GM12878 (cell line): ENCODE results near the gene RAB3C. TPM values are rescaled to one million over a fixed set of nuclear protein-coding genes. Genes with fewer than 3 reads are reported as not detected.

ENCODE experiments used
- ATAC-seq: fragments of 200-7000 bp; cut with Tn5 transposase; 3 replicates; pipeline ENCODE4 v1.9.1; 2020; ENCODE audit warnings: mild to moderate bottlenecking, moderate library complexity
- BruUV-seq: library from RNA; stranded (reverse); fragments of 400-500 nt; replicated peaks from 2 replicates; lab custom pipeline; 2021; lab: Mats Ljungman, UMichigan
- CTCF ChIA-PET: fragments of 300-600 bp; sonication (Branson Sonifier 250); formaldehyde crosslinking; extraction: SDS; loops from one replicate; lab custom pipeline; 2021; ENCODE audit warnings: inconsistent platforms; lab: Yijun Ruan, JAX
- POLR2A ChIA-PET: fragments of 350-600 bp; formaldehyde crosslinking; extraction: SDS; loops from one replicate; lab custom pipeline; 2021; ENCODE audit warnings: inconsistent platforms; lab: Charles Lee
- RAD21 ChIA-PET: fragments of 300-600 bp; sonication (Branson Sonifier 250); formaldehyde crosslinking; loops from one replicate; lab custom pipeline; 2023; ENCODE audit warnings: antibody characterized with exemption; ENCODE audit not compliant: unreplicated experiment; lab: Charles Lee
- SMC1A ChIA-PET: fragments of 300-600 bp; sonication (Branson Sonifier 250); formaldehyde crosslinking; loops from one replicate; lab custom pipeline; 2023; ENCODE audit not compliant: unreplicated experiment, uncharacterized antibody; lab: Charles Lee
- DNase-seq: peaks from one replicate; pipeline ENCODE4 v3.0.0-alpha.2; 2011; ENCODE audit warnings: low read depth, low spot score
- FAIRE-seq: peaks from 3 replicates; lab custom pipeline; 2011; peaks lifted over from hg19 to GRCh38; lab: Jason Lieb, UNC
- H2AFZ ChIP-seq: 2 replicates; pipeline ENCODE4 v1.6.0; 2011; ENCODE audit warnings: low read depth, low read length, control low read depth; ENCODE audit not compliant: control insufficient read depth
- H3K27ac ChIP-seq: 2 replicates; pipeline ENCODE4 v1.5.1; 2011; ENCODE audit warnings: control low read depth; ENCODE audit not compliant: control insufficient read depth, insufficient read depth
- H3K27me3 ChIP-seq, 2 experiments: replicated peaks in 1 of 2; 2 replicates each; pipeline versions ENCODE4 v1.6.0 to v1.6.1; 2011; ENCODE audit warnings: low read length in 1 of 2; ENCODE audit not compliant: control insufficient read depth in 2 of 2, insufficient read depth in 2 of 2
- H3K36me3 ChIP-seq, 2 experiments: 2 replicates each; pipeline ENCODE4 v1.5.1; 2011; ENCODE audit warnings: low read length in 1 of 2; ENCODE audit not compliant: control insufficient read depth in 2 of 2, insufficient read depth in 2 of 2
- H3K4me1 ChIP-seq: 2 replicates; pipeline ENCODE4 v1.6.1; 2011; ENCODE audit warnings: mild to moderate bottlenecking, low read length, moderate library complexity, mixed read lengths; ENCODE audit not compliant: control insufficient read depth, insufficient read depth
- H3K4me2 ChIP-seq: 2 replicates; pipeline ENCODE4 v1.6.0; 2011; ENCODE audit warnings: control low read depth; ENCODE audit not compliant: control insufficient read depth, insufficient read depth
- H3K4me3 ChIP-seq: fragments of 200-600 bp; sonication (generic); 2 replicates; pipeline ENCODE4 v1.5.1; 2016
- H3K79me2 ChIP-seq: 2 replicates; pipeline ENCODE4 v1.6.0; 2011; ENCODE audit warnings: low read length; ENCODE audit not compliant: control insufficient read depth, insufficient read depth
- H3K9ac ChIP-seq: 2 replicates; pipeline ENCODE4 v1.8.0; 2011; ENCODE audit warnings: low read length, control low read depth, mixed read lengths; ENCODE audit not compliant: control insufficient read depth, insufficient read depth
- H3K9me3 ChIP-seq: replicated peaks from 3 replicates; pipeline ENCODE4 v1.5.1; 2011; ENCODE audit warnings: mild to moderate bottlenecking, low read length; ENCODE audit not compliant: control insufficient read depth, insufficient read depth
- H4K20me1 ChIP-seq: 2 replicates; pipeline ENCODE4 v1.6.0; 2011; ENCODE audit not compliant: control insufficient read depth, insufficient read depth
- CHD1 ChIP-seq: IDR thresholded peaks from 2 replicates; pipeline ENCODE4 v1.6.1; 2012; ENCODE audit warnings: low read depth, low read length, improper control_type of control experiment
- CREM ChIP-seq: IDR thresholded peaks from 2 replicates; pipeline ENCODE4 v1.6.1; 2014; ENCODE audit warnings: antibody characterized with exemption, low read depth
- FOXM1 ChIP-seq: IDR thresholded peaks from 2 replicates; pipeline ENCODE4 v1.6.1; 2012; ENCODE audit warnings: low read depth, mild to moderate bottlenecking, inconsistent platforms, low read length, moderate library complexity
- HDAC6 ChIP-seq: fragments of 200-600 bp; sonication (generic); IDR thresholded peaks from one replicate; pipeline ENCODE4 v1.8.0; 2017; ENCODE audit warnings: antibody characterized with exemption; ENCODE audit not compliant: unreplicated experiment
- RCOR1 ChIP-seq: conservative IDR thresholded peaks from 2 replicates; pipeline ENCODE4 v1.6.1; 2012; ENCODE audit warnings: low read depth, low read length, improper control_type of control experiment
- YBX1 ChIP-seq: fragments of 450-650 bp; IDR thresholded peaks from 2 replicates; pipeline ENCODE4 v1.6.1; 2016; ENCODE audit warnings: antibody characterized with exemption
- ZNF217 ChIP-seq: fragments of 450-650 bp; IDR thresholded peaks from 2 replicates; pipeline ENCODE4 v1.6.1; 2017; ENCODE audit warnings: antibody characterized with exemption, mild to moderate bottlenecking
- WGBS: methylation state at CpG from one replicate; pipeline ENCODE4 v1.1.6; 2016; ENCODE audit warnings: low lambda C conversion rate; ENCODE audit not compliant: insufficient replicate concordance, insufficient coverage; ENCODE audit errors: missing lambda C conversion rate; 5-methylcytosine and 5-hydroxymethylcytosine counted together
- in situ Hi-C: fragments of 300-500 bp; cut with MboI; formaldehyde crosslinking; loops from 9 replicates; pipeline ENCODE4 v1.14.3; 2018; ENCODE audit warnings: mixed read lengths
- intact Hi-C: fragments of 100-400 bp; cut with micrococcal nuclease; formaldehyde crosslinking; loops from one replicate; pipeline ENCODE4 v1.14.2; 2022; ENCODE audit not compliant: unreplicated experiment
- polyA plus RNA-seq, 11 experiments: library from polyadenylated mRNA; depleted of rRNA in 4 of 11; unstranded in 6 of 11; stranded (reverse) in 5 of 11; fragments of >200 nt; fragmentation: Nextera tagmentation in 4 of 11; fragmentation: Illumina TruSeq in 1 of 11; extraction: Ambion mirVana in 4 of 11; extraction: Trizol in 1 of 11; gene quantifications; 1 replicate in 1 of 11; 2 replicates in 10 of 11; pipeline versions ENCODE4 v1.2.1 to v1.2.3, GENCODE V29; 2011 to 2016; ENCODE audit warnings: inconsistent platforms in 2 of 11, missing spikeins in 2 of 11, low read depth in 1 of 11
- total RNA-seq, 4 experiments: library from RNA; depleted of rRNA in 3 of 4; stranded (reverse); fragments of >200 nt in 3 of 4; fragmentation: Illumina TruSeq in 1 of 4; extraction: Trizol in 1 of 4; gene quantifications; 2 replicates each; pipeline versions ENCODE4 v1.2.1 to v1.2.3, GENCODE V29; 2013 to 2021
- TF ChIP-seq, protein P1 (sequence below): IDR thresholded peaks from 2 replicates; pipeline ENCODE4 v1.6.1; 2012; ENCODE audit warnings: low read length, inconsistent platforms

The RAB3C gene
- total and polyA plus RNA-seq, 10 of the 15 experiments (the other 5 are each of a cell fraction or from before 2014, with no cell fraction given): not detected

DNA sequence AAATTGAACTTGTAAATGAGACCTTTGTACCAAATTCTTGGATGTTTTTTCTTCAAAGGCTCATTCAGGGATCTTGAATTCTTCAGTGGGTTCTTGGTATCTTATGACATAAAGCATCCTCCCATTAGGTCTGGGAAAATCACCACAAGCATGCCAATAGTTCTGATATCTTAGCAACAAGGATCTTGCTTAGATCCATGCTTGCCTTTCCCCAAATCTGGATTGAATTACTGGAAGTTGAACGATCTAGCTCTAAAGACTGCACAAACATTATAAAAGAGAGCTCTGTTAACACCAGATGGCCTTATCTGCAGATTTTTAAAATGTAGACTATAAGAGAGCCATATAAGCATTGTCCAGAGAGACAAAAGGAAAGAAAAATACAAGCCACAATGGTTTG lies 266.3 kb downstream of the RAB3C start:
- POLR2A ChIA-PET: interaction anchor here (1.5 kb wide), 1 partner anchor 12 kb away, joined by 3 read pairs; no protein-coding TSS in a partner anchor
- in situ Hi-C loops (loop anchor here (10.0 to 25.0 kb wide), 2 partner anchors 344 to 1062 kb away; no protein-coding TSS in a partner anchor), intact Hi-C loops (no loop called here)
- DNase-seq: no peak
- H3K4me2 ChIP-seq: no peak overlapping the region
- CTCF ChIA-PET: interaction anchor here (0.7 to 8.1 kb wide), 23 partner anchors 8 to 1551 kb away, joined by 3 to 73 read pairs (median 6); no protein-coding TSS in a partner anchor
- RAD21 ChIA-PET: interaction anchor here (0.8 to 2.9 kb wide), 11 partner anchors 9 to 1070 kb away, joined by 3 to 27 read pairs (median 4); no protein-coding TSS in a partner anchor
- 21% methylated on average over 1 of the region's 1 CpG for WGBS
- no peak overlapping the region for H3K4me3 ChIP-seq
- H3K4me1 ChIP-seq: no peaks in the 10 kb centered on the region
- no peak overlapping the region for H3K9ac ChIP-seq
- TF ChIP-seq FOXM1: no peak
- no peak for TF ChIP-seq ZNF217
- no peak for TF ChIP-seq CREM
- no peak for TF ChIP-seq CHD1
- no peak for TF ChIP-seq YBX1
- TF ChIP-seq, protein P1, sequence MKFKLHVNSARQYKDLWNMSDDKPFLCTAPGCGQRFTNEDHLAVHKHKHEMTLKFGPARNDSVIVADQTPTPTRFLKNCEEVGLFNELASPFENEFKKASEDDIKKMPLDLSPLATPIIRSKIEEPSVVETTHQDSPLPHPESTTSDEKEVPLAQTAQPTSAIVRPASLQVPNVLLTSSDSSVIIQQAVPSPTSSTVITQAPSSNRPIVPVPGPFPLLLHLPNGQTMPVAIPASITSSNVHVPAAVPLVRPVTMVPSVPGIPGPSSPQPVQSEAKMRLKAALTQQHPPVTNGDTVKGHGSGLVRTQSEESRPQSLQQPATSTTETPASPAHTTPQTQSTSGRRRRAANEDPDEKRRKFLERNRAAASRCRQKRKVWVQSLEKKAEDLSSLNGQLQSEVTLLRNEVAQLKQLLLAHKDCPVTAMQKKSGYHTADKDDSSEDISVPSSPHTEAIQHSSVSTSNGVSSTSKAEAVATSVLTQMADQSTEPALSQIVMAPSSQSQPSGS: no peak
- TF ChIP-seq HDAC6: no peak
- TF ChIP-seq RCOR1: no peak
- no peak overlapping the region for H3K27ac ChIP-seq
- H3K27me3 ChIP-seq: no peaks in the 10 kb centered on the region
- no TSS peak for BruUV-seq
- H2AFZ ChIP-seq: no peak overlapping the region
- no peaks in the 10 kb centered on the region for H3K36me3 ChIP-seq
- SMC1A ChIA-PET: interaction anchor here (0.7 to 8.0 kb wide), 25 partner anchors 9 to 1350 kb away, joined by 3 to 98 read pairs (median 4); partner anchors contain the start of gene RAB3C
- FAIRE-seq: no peak
- ATAC-seq: no peak
- no peaks in the 10 kb centered on the region for H3K79me2 ChIP-seq
- no peaks in the 10 kb centered on the region for H3K9me3 ChIP-seq
- H4K20me1 ChIP-seq: no peaks in the 10 kb centered on the region
